ENCODE results near the gene RNF180. TPM values are rescaled to one million over a fixed set of nuclear protein-coding genes. Genes with fewer than 3 reads are reported as not detected.

Gene RNF180
- total RNA-seq, 1 experiment from 2014 or later = 5.4 TPM

DNA sequence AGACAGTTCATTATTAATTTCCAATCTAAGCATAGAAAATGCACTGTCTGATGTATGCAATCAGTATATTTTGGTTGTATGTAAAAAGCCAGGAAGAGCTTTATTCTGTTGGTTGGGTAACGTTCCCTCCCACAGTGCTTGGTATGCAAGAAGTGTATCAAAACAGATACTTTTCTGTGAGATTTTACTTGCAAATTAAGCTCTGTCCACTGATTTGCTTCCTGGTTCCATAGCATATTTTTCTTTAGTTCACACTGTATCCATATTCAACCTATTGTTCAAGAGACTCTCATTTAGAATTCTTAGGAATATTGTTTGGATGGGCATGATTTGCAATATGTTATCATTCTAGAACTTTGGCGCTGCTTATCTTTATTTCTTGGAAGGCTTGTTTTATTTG is 47.4 kb downstream of the RNF180 start:
- H3K27me3 ChIP-seq (ENCODE audit: low read length) = no peaks in the 10 kb centered on the region
- no peak overlapping the region for H3K4me2 ChIP-seq (ENCODE audit: low read length)
- ChIA-PET CTCF (no interaction called here), POLR2A (ENCODE audit: unreplicated experiment) (no interaction called here)
- H3K79me2 ChIP-seq (ENCODE audit: low read length) = no peaks in the 10 kb centered on the region
- no peak for TF ChIP-seq EZH2phosphoT487 (IDR thresholded peaks at IDR 0.05; ENCODE audit: borderline replicate concordance, low read length)
- BruUV-seq (replicated peaks) = no TSS peak
- no peaks in the 10 kb centered on the region for H3F3A ChIP-seq (ENCODE audit: low read length, unreplicated experiment)
- H3K9me2 ChIP-seq (replicated peaks; ENCODE audit: low read length) = no peaks in the 10 kb centered on the region
- no peaks in the 10 kb centered on the region for H4K20me1 ChIP-seq (ENCODE audit: low read length)
- no peak overlapping the region for H2AFZ ChIP-seq (ENCODE audit: low read length)
- no peak overlapping the region for H3K4me3 ChIP-seq (ENCODE audit: low read length)
- peaks cover 15% of the 10 kb centered on the region for H3K4me1 ChIP-seq (ENCODE audit: insufficient read depth, low read length)
- no peak for ATAC-seq
- H3K9me3 ChIP-seq (ENCODE audit: low read length) = no peaks in the 10 kb centered on the region
- no peak for DNase-seq
- H3K36me3 ChIP-seq (ENCODE audit: low read depth, low read length) = no peaks in the 10 kb centered on the region
- intact Hi-C loops (cut with micrococcal nuclease) = no loop called here
- H3K27ac ChIP-seq (ENCODE audit: low read length) = no peak overlapping the region
- H3K9ac ChIP-seq (ENCODE audit: low read length) = no peak overlapping the region

DNA sequence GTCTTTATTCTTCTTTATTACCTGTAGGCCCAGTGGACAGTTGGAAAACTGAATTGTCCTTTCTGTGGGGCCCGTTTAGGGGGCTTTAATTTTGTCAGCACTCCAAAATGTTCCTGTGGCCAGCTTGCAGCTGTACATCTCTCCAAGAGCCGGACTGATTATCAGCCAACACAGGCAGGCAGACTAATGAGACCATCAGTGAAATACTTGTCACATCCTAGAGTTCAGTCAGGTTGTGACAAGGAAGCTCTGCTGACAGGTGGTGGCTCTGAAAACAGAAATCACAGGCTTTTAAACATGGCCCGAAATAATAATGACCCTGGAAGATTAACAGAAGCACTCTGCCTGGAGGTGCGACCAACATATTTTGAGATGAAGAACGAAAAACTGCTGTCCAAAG is 47.9 kb downstream of the RNF180 start:
- Histone ChIP-seq H3K9ac (ENCODE audit: low read length) (no peak overlapping the region), H2AFZ (ENCODE audit: low read length) (no peak overlapping the region), H3K9me2 (replicated peaks; ENCODE audit: low read length) (no peaks in the 10 kb centered on the region), H3K9me3 (ENCODE audit: low read length) (no peaks in the 10 kb centered on the region), H3K4me1 (ENCODE audit: insufficient read depth, low read length) (peaks cover 15% of the 10 kb centered on the region), H4K20me1 (ENCODE audit: low read length) (no peaks in the 10 kb centered on the region), H3K27me3 (ENCODE audit: low read length) (no peaks in the 10 kb centered on the region), H3K27ac (ENCODE audit: low read length) (no peak overlapping the region), H3K4me2 (ENCODE audit: low read length) (no peak overlapping the region), H3K4me3 (ENCODE audit: low read length) (no peak overlapping the region), H3F3A (ENCODE audit: low read length, unreplicated experiment) (no peaks in the 10 kb centered on the region), H3K36me3 (ENCODE audit: low read depth, low read length) (no peaks in the 10 kb centered on the region), H3K79me2 (ENCODE audit: low read length) (no peaks in the 10 kb centered on the region)
- CTCF ChIA-PET = no interaction called here
- no TSS peak for BruUV-seq (replicated peaks)
- TF ChIP-seq EZH2 (IDR thresholded peaks at IDR 0.05; ENCODE audit: low read length, unreplicated experiment) = no peak
- no peak for TF ChIP-seq EZH2phosphoT487 (IDR thresholded peaks at IDR 0.05; ENCODE audit: borderline replicate concordance, low read length)
- TF ChIP-seq CTCF (conservative IDR thresholded peaks at IDR 0.05; ENCODE audit: low read depth, low read length) = no peak
- intact Hi-C loops (cut with micrococcal nuclease) = no loop called here
- POLR2A ChIA-PET (ENCODE audit: unreplicated experiment) = no interaction called here
- ATAC-seq (no peak), DNase-seq (no peak)

DNA sequence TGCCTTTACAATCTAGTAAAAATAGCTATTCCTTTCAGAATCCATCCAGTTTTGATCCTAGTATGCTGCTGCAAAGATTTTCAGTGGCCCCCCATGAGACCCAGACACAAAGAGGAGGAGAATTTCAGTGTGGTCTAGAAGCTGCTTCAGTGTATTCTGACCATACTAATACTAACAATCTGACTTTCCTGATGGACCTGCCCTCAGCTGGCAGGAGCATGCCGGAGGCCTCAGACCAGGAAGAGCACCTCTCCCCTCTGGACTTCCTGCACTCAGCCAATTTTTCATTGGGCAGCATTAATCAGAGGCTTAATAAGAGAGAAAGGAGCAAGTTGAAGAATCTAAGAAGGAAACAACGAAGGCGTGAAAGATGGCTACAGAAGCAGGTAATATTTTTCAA is 48.5 kb downstream of the RNF180 start:
- no TSS peak for BruUV-seq (replicated peaks)
- no peak overlapping the region for H3K4me3 ChIP-seq (ENCODE audit: low read length)
- H4K20me1 ChIP-seq (ENCODE audit: low read length) = no peaks in the 10 kb centered on the region
- no peaks in the 10 kb centered on the region for H3K9me2 ChIP-seq (replicated peaks; ENCODE audit: low read length)
- no peak overlapping the region for H3K9ac ChIP-seq (ENCODE audit: low read length)
- no peak overlapping the region for H2AFZ ChIP-seq (ENCODE audit: low read length)
- H3K4me1 ChIP-seq (ENCODE audit: insufficient read depth, low read length) = peaks cover 15% of the 10 kb centered on the region
- no peak overlapping the region for H3K4me2 ChIP-seq (ENCODE audit: low read length)
- no peak for ATAC-seq
- DNase-seq = no peak
- no peaks in the 10 kb centered on the region for H3F3A ChIP-seq (ENCODE audit: low read length, unreplicated experiment)
- intact Hi-C loops (cut with micrococcal nuclease) = no loop called here
- ChIA-PET CTCF (no interaction called here), POLR2A (ENCODE audit: unreplicated experiment) (no interaction called here)
- H3K79me2 ChIP-seq (ENCODE audit: low read length) = no peaks in the 10 kb centered on the region
- no peaks in the 10 kb centered on the region for H3K36me3 ChIP-seq (ENCODE audit: low read depth, low read length)
- H3K27me3 ChIP-seq (ENCODE audit: low read length) = no peaks in the 10 kb centered on the region
- no peaks in the 10 kb centered on the region for H3K9me3 ChIP-seq (ENCODE audit: low read length)
- no peak for TF ChIP-seq EZH2 (IDR thresholded peaks at IDR 0.05; ENCODE audit: low read length, unreplicated experiment)
- TF ChIP-seq CTCF (conservative IDR thresholded peaks at IDR 0.05; ENCODE audit: low read depth, low read length) = no peak
- no peak for TF ChIP-seq EZH2phosphoT487 (IDR thresholded peaks at IDR 0.05; ENCODE audit: borderline replicate concordance, low read length)
- no peak overlapping the region for H3K27ac ChIP-seq (ENCODE audit: low read length)

Data from PC-3 (cell line).